ENCODE measurements around the gene PDE4A. TPM values are rescaled to one million over a fixed set of nuclear protein-coding genes. Genes with fewer than 3 reads are reported as not detected.
"Not testable (repeated sequence)": the region's sequence is repeated elsewhere in the genome, so short reads cannot be mapped to it uniquely, and the experiment has no call there.

The PDE4A gene
- total and polyA plus RNA-seq, 2 donors, result 0.24 to 4.8 TPM

GRCh38 chr19:10398819-10399218 is 21.5 kb upstream of the PDE4A start:
- Histone ChIP-seq H3K27ac (ENCODE audit: low read depth in 1 of 2, low read length in 1 of 2) (no peak overlapping the region), H3K4me3 (ENCODE audit: low read length in 2 of 2) (no peak overlapping the region), H3K9me3 (ENCODE audit: control insufficient read depth in 2 of 2, insufficient read depth in 1 of 2, low read length in 1 of 2) (no peaks in the 10 kb centered on the region), H3K4me1 (ENCODE audit: control insufficient read depth in 2 of 2, insufficient read depth in 2 of 2, low read length in 2 of 2) (peaks cover 20 to 26% of the 10 kb centered on the region in 2 donors), H3K36me3 (ENCODE audit: control insufficient read depth in 2 of 2, insufficient read depth in 2 of 2, low read length in 1 of 2) (peaks cover 26 to 31% of the 10 kb centered on the region in 2 donors), H3K27me3 (ENCODE audit: control insufficient read depth in 2 of 2, insufficient read depth in 1 of 2, low read length in 1 of 2) (peaks cover 0 to under 1% of the 10 kb centered on the region in 2 donors)
- no peak for DNase-seq (ENCODE audit: low read depth in 6 of 9, low spot score in 9 of 9)
- 97% methylated on average over 9 of the region's 9 CpGs for WGBS

- H3K4me3 ChIP-seq (ENCODE audit: low read length in 2 of 2); H3K27ac ChIP-seq (ENCODE audit: low read depth in 1 of 2, low read length in 1 of 2); H3K27me3 ChIP-seq (ENCODE audit: control insufficient read depth in 2 of 2, insufficient read depth in 1 of 2, low read length in 1 of 2); H3K9me3 ChIP-seq (ENCODE audit: control insufficient read depth in 2 of 2, insufficient read depth in 1 of 2, low read length in 1 of 2); DNase-seq (ENCODE audit: low read depth in 6 of 9, low spot score in 9 of 9): not testable (repeated sequence)
- peaks cover 20 to 31% of the 10 kb centered on the region in 2 donors for H3K4me1 ChIP-seq (ENCODE audit: control insufficient read depth in 2 of 2, insufficient read depth in 2 of 2, low read length in 2 of 2)
- H3K36me3 ChIP-seq (ENCODE audit: control insufficient read depth in 2 of 2, insufficient read depth in 2 of 2, low read length in 1 of 2), result peaks cover 23 to 26% of the 10 kb centered on the region in 2 donors
- 98% methylated on average over 8 of the region's 8 CpGs for WGBS
Observed at GRCh38 chr19:10399340-10399739, 21.0 kb upstream of the PDE4A start.

- H3K4me3 ChIP-seq (ENCODE audit: low read length in 2 of 2), result no peak overlapping the region
- 97% methylated on average over 8 of the region's 8 CpGs for WGBS
- H3K4me1 ChIP-seq (ENCODE audit: control insufficient read depth in 2 of 2, insufficient read depth in 2 of 2, low read length in 2 of 2), result peaks cover 20 to 37% of the 10 kb centered on the region in 2 donors
- peaks cover 18 to 23% of the 10 kb centered on the region in 2 donors for H3K36me3 ChIP-seq (ENCODE audit: control insufficient read depth in 2 of 2, insufficient read depth in 2 of 2, low read length in 1 of 2)
- H3K27me3 ChIP-seq (ENCODE audit: control insufficient read depth in 2 of 2, insufficient read depth in 1 of 2, low read length in 1 of 2), result peaks cover 0 to 11% of the 10 kb centered on the region in 2 donors
- H3K27ac ChIP-seq (ENCODE audit: low read depth in 1 of 2, low read length in 1 of 2), result no peak overlapping the region
- no peak for DNase-seq (ENCODE audit: low read depth in 6 of 9, low spot score in 9 of 9)
- H3K9me3 ChIP-seq (ENCODE audit: control insufficient read depth in 2 of 2, insufficient read depth in 1 of 2, low read length in 1 of 2), result no peaks in the 10 kb centered on the region
Observed at GRCh38 chr19:10399878-10400277, 20.5 kb upstream of the PDE4A start.

GRCh38 chr19:10402441-10403038 is 17.8 kb upstream of the PDE4A start:
- Histone ChIP-seq H3K27ac (ENCODE audit: low read depth in 1 of 2, low read length in 1 of 2) (peak overlapping the region in 1 of 2 donors; percentile 32), H3K27me3 (ENCODE audit: control insufficient read depth in 2 of 2, insufficient read depth in 1 of 2, low read length in 1 of 2) (peaks cover 0 to 27% of the 10 kb centered on the region in 2 donors), H3K36me3 (ENCODE audit: control insufficient read depth in 2 of 2, insufficient read depth in 2 of 2, low read length in 1 of 2) (peaks cover 5 to 13% of the 10 kb centered on the region in 2 donors), H3K4me1 (ENCODE audit: control insufficient read depth in 2 of 2, insufficient read depth in 2 of 2, low read length in 2 of 2) (peaks cover 23 to 45% of the 10 kb centered on the region in 2 donors), H3K9me3 (ENCODE audit: control insufficient read depth in 2 of 2, insufficient read depth in 1 of 2, low read length in 1 of 2) (no peaks in the 10 kb centered on the region), H3K4me3 (ENCODE audit: low read length in 2 of 2) (peak overlapping the region; percentile 84 to 97)
- 2% methylated on average over 15 of the region's 15 CpGs for WGBS
- DNase-seq (ENCODE audit: low read depth in 6 of 9, low spot score in 9 of 9), result no peak

GRCh38 chr19:10403137-10404021 is 17.0 kb upstream of the PDE4A start, which contains the start of gene CDC37:
TSS of gene CDC37 (minus strand) at chr19:10403542. CDS start at chr19:10403479, 63 bp downstream.
- peaks cover 0 to 27% of the 10 kb centered on the region in 2 donors for H3K27me3 ChIP-seq (ENCODE audit: control insufficient read depth in 2 of 2, insufficient read depth in 1 of 2, low read length in 1 of 2)
- peaks cover 5% of the 10 kb centered on the region in 2 donors for H3K36me3 ChIP-seq (ENCODE audit: control insufficient read depth in 2 of 2, insufficient read depth in 2 of 2, low read length in 1 of 2)
- under 1% methylated on average over 69 of the region's 69 CpGs for WGBS
- H3K4me3 ChIP-seq (ENCODE audit: low read length in 2 of 2), result peak within 1 kb of the TSS; percentile 84 to 97
- peaks cover 23 to 52% of the 10 kb centered on the region in 2 donors for H3K4me1 ChIP-seq (ENCODE audit: control insufficient read depth in 2 of 2, insufficient read depth in 2 of 2, low read length in 2 of 2)
- DNase-seq (ENCODE audit: low read depth in 6 of 9, low spot score in 9 of 9), result peak; percentile 89 to 98 (median 96)
- H3K27ac ChIP-seq (ENCODE audit: low read depth in 1 of 2, low read length in 1 of 2), result peak within 1 kb of the TSS; percentile 66 to 70
- H3K9me3 ChIP-seq (ENCODE audit: control insufficient read depth in 2 of 2, insufficient read depth in 1 of 2, low read length in 1 of 2), result no peaks in the 10 kb centered on the region

GRCh38 chr19:10404888-10405820 is 15.2 kb upstream of the PDE4A start:
- no peaks in the 10 kb centered on the region for H3K36me3 ChIP-seq (ENCODE audit: control insufficient read depth in 2 of 2, insufficient read depth in 2 of 2, low read length in 1 of 2)
- no peak overlapping the region for H3K27ac ChIP-seq (ENCODE audit: low read depth in 1 of 2, low read length in 1 of 2)
- DNase-seq (ENCODE audit: low read depth in 6 of 9, low spot score in 9 of 9), result peak in 1 of 9 donors; percentile 55
- WGBS, result 6% methylated on average over 43 of the region's 43 CpGs
- H3K4me1 ChIP-seq (ENCODE audit: control insufficient read depth in 2 of 2, insufficient read depth in 2 of 2, low read length in 2 of 2), result peaks cover 29 to 69% of the 10 kb centered on the region in 2 donors
- peak overlapping the region; percentile 84 to 97 for H3K4me3 ChIP-seq (ENCODE audit: low read length in 2 of 2)
- H3K9me3 ChIP-seq (ENCODE audit: control insufficient read depth in 2 of 2, insufficient read depth in 1 of 2, low read length in 1 of 2), result no peaks in the 10 kb centered on the region
- peaks cover 0 to 27% of the 10 kb centered on the region in 2 donors for H3K27me3 ChIP-seq (ENCODE audit: control insufficient read depth in 2 of 2, insufficient read depth in 1 of 2, low read length in 1 of 2)

GRCh38 chr19:10406191-10406590 is 14.1 kb upstream of the PDE4A start:
- no peak for DNase-seq (ENCODE audit: low read depth in 6 of 9, low spot score in 9 of 9)
- Histone ChIP-seq H3K36me3 (ENCODE audit: control insufficient read depth in 2 of 2, insufficient read depth in 2 of 2, low read length in 1 of 2) (no peaks in the 10 kb centered on the region), H3K9me3 (ENCODE audit: control insufficient read depth in 2 of 2, insufficient read depth in 1 of 2, low read length in 1 of 2) (no peaks in the 10 kb centered on the region), H3K4me3 (ENCODE audit: low read length in 2 of 2) (no peak overlapping the region), H3K27me3 (ENCODE audit: control insufficient read depth in 2 of 2, insufficient read depth in 1 of 2, low read length in 1 of 2) (peaks cover 0 to 27% of the 10 kb centered on the region in 2 donors), H3K4me1 (ENCODE audit: control insufficient read depth in 2 of 2, insufficient read depth in 2 of 2, low read length in 2 of 2) (peaks cover 29 to 71% of the 10 kb centered on the region in 2 donors), H3K27ac (ENCODE audit: low read depth in 1 of 2, low read length in 1 of 2) (no peak overlapping the region)
- 95% methylated on average over 6 of the region's 6 CpGs for WGBS

- H3K27me3 ChIP-seq (ENCODE audit: control insufficient read depth in 2 of 2, insufficient read depth in 1 of 2, low read length in 1 of 2), result peaks cover 0 to 27% of the 10 kb centered on the region in 2 donors
- H3K4me1 ChIP-seq (ENCODE audit: control insufficient read depth in 2 of 2, insufficient read depth in 2 of 2, low read length in 2 of 2), result peaks cover 30 to 71% of the 10 kb centered on the region in 2 donors
- no peak overlapping the region for H3K27ac ChIP-seq (ENCODE audit: low read depth in 1 of 2, low read length in 1 of 2)
- no peak overlapping the region for H3K4me3 ChIP-seq (ENCODE audit: low read length in 2 of 2)
- DNase-seq (ENCODE audit: low read depth in 6 of 9, low spot score in 9 of 9), result no peak
- H3K36me3 ChIP-seq (ENCODE audit: control insufficient read depth in 2 of 2, insufficient read depth in 2 of 2, low read length in 1 of 2), result no peaks in the 10 kb centered on the region
- no peaks in the 10 kb centered on the region for H3K9me3 ChIP-seq (ENCODE audit: control insufficient read depth in 2 of 2, insufficient read depth in 1 of 2, low read length in 1 of 2)
Observed at GRCh38 chr19:10407096-10407495, 13.2 kb upstream of the PDE4A start.

Measured in thymus (tissue), 11 donors.